GM19043 (cell line): ENCODE results near the gene PTH1R.

ENCODE experiments used
- ATAC-seq: cut with Tn5 transposase; IDR thresholded peaks from one replicate; pipeline ENCODE4 v1.9.1; 2021; ENCODE audit warnings: low read depth; ENCODE audit not compliant: unreplicated experiment

PTH1R gene

DNA sequence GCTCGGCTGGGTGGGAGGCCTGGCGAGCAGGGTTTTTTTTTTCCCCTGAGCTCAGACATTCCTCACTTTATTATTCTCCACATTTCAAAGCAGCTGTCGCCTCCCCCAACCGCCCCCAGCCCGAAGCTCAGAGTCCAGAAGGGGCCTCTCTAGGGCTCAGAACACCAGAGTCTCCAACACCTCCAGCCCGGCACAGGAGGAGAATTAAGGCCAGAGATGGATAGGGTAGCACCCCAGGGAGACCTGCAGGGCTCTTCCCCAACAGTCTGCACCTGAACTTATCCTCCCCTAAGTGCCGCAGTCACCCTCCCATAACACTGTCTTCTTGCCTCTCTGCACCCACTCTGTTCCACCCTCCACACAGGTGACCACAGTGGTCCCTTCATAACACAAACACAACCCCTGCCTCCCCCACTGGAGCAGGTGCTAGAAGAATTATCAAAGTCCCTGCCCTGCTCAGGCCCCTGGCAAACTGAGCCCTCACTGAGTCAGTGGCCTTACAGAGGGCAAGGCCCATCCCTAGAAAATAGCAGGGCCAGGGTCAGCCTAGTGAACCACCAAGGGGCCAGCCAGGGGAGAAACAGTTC, 28.4 kb upstream of the PTH1R start:
- ATAC-seq, result no peak

DNA sequence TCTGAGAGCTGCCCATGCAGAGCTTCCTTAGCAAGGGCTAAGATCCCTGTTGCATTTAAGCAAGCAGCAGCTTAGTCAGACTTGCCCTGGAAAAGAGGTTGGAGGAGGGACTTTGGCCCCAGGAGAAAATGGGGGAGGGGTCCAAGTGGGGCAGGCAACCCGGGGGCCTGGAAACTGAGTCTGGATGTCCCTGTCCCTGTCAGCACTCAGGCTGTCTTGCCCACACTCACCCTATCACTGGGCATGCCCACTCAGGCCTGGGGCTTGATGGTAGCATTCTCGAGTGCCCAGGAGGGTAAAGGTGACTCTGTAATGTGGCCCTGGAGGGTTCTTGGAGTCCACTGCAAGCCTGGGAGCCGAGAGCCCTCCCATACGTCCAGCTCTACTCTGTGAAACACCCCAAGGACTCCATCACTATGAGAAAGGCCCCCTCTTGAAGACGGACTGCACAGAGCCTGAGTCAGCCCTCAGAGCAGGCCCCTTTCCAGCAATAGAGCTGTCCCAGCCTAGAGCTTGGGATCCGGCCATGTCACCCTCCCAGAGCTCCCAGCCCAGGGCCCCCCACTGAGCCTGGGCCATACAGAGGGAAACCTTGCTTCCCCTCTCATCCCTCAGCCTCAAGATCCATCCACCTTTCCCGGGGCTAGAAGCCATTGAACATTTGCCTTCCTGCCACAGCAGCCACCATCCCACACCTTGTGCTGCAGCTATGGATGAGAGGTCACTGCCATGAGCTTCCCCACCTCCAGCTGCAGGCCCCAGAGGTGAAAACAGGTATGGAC, 27.6 kb upstream of the PTH1R start:
- ATAC-seq, result no peak

DNA sequence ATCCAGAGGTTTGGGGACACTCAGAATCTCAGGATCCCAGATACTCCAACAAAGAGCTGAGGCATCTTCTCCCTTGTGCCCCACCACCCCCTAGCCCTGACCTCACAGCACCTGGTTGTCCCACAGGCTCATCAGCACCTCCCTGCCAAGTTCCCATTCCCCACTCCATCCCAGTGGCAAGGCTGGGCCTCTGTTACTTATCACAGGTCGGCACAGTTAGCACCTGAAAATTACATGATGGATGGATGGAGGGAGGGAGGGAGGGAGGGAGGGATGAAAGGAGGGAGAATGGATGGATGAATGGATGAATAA, 27.1 kb upstream of the PTH1R start:
- no peak for ATAC-seq

DNA sequence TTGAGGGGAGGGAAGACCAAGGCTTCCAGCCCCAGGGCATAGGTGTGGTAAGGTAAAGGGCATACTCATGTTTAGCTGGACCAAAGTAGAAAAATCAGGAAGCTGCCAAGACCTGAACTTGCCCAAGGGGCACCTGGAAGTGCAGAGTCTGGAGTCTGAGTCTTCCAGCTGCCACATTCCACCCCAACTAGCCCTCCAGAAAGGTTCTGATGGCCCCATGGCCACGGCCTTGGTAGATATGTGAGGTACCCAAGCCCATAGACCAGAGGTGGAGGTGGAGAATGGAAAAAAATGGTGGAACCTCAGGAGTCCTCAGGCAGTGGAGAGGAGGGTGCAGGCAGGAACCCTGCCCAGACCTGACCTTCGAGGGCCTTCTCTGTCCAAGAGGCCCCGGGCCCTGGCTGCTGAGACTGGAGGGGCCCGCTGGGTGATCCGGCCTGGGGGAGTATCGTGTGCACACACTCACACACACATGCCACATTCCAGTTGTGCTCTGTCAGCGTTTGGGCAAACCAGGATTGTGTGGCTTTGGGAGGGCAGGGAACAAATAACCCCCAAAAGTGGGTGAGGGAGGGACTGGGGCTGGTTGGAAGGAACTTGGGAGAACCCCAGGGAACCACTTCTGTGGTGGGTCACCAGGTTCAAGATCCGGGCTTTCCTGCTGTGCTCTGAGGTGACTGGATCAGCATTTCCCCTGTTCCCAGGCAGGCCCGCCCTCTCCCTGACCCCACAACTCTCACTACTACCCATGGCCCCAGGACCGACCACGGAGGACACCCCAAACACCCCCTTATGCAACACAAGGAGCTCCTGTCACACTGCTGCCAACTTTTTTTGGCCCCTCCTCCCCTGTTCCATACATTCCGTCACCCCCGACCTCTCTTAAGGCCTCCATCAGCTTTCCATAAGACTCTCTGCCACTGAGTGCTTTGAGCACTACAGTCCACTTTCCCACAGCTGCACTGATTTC, 25.9 kb upstream of the PTH1R start:
- no peak for ATAC-seq

DNA sequence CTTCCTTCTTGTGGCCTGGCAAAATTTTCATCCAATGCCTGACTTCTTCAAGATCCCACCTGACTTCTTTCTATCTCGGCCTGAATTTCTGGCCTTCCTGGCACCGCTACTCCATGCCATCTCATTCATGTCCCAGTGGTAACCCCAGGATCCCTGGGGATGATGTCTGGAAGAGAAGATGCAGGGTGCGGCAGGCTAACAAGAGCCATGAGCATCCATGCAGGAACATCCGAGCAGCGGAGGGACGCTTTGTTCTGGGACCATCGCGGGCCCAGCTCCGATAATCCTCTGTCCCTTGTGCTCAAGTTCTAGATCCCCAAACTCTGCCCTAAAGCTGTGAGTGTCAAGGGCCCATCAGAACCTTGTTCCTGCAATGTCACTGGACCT, 25.2 kb upstream of the PTH1R start:
- ATAC-seq, result no peak

DNA sequence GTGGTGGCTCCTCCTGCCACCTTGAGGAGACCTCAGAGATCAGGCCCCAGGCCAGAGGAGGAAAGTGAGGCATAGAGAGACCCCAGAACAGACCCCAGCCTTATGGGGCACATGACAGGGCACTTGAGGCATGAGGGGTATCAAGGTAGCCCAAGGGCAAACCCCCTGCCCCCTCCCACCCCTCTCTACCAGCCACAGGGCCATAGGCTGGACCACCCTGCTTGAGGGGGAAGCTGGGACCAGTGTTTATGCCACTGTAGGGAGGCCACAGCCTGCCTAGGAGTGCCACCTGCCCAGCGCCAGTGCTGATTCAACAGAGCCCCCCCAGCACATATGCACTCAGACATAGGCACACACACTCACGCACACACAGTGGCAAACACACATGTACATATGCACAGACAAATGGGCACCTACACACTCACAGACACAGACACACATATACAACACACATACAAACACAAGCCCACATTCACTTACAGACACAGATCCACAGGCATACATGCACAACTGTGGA, 24.6 kb upstream of the PTH1R start:
- no peak for ATAC-seq

DNA sequence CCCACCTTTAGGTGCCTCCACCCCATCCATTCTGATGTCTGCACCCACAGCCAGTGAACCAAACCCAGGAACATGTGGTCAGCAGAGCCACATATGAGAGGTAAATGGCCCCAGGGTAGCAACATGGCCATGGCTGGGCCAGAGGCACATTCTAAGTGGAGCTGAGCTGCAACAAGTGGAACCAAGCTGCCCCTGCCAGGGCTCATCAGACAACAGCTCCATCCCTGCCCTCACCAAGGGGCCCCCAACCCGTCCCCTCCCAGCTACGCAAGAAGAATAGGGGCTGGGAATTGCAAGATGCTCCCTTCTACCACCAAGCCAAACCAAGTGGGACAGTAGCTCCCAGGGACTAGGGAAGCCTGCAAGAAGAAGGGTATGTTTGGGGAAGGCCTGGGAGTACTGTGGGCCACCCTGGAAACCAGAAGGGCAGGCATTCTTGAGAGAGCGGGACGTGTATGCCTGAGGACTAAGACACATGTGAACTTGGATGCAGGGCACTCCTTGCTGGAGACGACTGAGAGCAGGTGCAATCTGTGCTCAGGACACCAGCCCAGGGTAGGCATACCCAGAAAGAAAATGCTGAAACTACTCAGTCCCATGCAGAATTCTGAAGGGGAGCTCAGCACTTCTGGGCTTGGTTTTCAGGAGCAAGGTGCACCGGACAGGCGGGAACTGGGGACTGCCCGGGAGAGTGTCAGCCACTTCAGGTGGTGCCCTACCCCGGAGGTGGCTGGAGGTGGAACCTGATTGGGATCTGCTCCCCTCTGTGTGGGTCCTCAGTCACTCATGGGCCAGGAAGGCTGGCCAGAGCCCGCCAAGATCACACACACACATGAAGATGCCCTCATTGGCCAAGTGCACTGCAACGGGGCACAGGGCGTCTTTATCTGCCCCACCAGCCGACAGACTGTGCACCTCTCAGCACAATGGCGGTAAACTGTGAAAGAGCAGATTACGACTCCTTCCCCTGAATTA, 23.8 kb upstream of the PTH1R start:
- ATAC-seq, result no peak

DNA sequence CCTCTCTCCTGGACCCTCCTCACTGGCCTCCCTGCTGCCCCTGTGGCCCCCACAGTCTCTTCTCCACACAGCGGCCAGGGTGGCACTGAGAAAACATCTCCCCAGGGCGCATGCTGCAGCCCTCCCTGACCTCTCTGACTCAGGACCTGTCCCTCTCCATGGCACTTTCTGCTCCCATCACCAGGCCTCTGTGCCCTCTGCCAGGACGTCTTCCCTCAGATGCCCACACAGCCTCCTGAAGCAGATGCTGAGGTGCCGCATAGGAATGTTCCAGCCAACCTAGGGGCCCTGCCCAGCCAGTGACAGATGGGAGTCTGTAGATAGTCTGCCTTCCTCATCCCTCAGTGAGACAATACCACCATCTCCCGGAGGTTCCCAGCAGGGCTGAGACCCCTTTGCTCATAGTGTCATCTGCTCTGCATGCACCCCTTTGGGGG, 22.9 kb upstream of the PTH1R start:
- ATAC-seq, result no peak

DNA sequence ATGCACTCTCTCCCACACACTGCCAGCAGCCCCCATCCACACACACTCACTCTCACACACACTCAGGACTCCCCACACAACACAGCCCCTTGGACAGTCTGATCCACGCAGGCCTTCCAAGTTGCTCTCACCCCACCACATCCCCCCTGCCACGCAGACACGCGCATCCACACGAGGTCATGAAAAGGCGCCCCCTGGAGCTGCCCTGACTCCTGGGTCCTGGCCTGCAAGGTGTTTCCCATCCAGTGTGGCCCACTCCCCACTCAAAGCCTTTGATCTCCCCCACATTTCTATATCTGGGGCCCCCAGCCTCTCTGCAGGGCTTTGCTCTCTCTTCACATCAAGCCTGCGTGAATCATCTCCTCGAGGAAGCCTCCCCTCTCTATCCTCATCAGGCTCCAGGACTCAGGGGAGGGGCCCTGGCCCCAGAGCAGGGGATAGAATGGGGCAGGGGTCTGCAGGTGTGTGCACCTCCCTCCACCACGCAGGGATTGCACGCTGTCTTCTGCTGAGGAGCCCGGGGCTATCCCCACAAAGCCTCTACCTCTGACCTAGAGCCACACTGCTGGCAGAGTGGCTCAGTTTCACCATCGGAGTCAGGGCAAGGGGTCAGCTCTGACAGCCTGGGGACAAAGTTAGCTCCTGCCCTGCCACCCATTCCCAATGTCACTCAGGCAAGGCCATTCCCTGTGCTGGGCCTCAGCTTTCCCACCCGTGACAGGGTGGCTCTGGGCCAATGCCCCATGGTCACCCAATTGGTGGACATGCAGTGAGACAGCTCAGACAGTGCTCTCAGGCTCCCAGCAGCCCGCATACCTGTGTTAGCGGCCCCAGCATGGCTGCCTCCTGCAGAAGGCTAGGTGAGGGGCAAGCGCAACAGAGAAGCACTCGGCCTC, 20.7 kb upstream of the PTH1R start:
- no peak for ATAC-seq

DNA sequence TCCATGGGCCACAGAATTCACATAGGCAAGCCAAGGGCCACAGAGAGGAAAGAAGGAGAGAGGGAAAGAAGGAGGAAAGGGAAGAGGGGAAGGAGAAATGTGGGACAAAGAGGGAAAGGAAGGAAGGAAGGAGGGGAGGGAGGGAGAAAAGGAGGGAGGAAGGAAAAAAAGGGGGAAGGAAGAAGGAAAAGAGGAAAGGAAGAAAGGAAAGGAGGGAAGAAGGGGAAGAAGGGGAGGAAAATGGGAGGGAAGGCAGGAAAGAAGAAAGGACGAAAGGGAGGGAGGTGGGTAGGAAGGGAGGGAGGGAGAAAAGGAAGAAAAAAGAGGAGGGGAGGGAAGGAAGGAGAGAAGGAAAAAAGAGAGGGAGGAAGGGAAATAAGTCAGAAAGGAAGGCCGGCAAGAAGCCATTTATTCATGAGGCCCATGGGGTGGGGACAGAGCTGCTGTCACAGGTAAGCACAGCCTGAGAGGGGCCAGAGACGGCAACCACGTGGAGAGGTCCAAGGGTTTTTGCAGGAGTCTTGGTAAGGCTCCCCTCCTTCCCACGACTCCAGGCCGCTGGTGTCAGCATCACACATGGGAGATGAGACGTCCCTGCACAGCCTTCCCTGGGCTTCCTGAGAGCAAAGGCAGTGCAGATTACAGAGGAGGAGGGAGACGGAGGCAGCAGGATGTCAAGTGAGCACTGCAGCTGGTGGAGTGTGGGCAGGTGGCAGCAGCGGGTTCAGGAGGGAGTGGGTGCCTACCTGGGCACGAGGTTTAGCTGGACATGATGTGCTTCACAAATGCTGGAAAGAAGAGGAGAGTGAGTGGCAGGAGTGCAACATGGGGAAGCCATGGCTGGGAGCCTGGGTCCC, 19.8 kb upstream of the PTH1R start:
- ATAC-seq, result no peak

DNA sequence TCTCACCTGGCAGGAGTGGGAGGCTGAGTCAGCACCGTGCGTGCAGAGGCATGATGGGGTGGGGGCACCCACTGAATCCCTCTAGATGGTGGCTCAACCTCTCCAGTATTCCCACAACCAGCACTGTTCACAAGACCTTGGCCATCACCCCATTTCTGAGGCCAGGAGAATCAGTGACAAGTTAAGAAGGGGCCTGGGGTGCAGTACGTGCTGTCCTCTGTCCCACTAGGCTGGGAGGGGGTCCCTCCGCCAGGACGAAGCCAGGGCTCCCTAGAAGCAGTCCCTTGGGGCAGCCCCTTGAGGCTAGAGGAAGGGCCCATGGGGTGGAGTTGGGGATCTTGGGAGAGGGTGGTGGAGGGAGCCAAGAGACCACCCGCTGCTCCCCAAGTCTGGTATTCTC, 19.1 kb upstream of the PTH1R start:
- no peak for ATAC-seq

DNA sequence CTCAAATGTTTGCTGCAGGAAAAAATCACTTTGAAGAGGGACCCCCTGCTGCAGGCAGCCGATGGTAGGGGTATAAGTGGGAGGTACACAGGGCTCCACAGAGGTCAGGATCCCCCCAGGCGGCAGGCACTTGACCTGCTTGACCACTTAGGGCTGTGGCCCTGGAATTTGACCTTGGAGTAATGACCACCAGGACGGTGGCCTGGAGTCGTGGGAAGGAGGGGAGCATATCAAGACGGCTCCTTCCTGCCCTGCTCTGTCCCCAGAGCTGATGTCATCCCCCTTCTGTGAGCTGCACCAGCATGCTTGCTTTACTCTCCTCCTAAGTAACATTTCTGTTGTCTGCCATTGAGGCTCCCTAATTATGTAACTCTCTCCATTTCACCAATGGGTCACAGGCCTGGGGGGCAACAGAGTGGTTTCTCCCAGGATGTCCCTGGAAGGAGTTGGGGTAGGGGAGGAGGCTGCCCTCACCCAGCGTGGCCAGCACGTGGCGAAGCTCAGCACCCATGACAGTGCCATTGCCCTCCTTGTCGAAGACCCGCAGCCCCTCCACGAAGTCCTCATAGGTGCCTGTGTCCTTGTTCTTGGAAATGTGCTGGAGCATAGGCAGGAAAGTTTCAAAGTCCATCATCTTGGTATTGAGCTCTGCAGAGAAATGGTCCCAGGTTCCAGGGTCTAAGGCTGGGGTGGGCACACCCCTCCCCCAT, 18.4 kb upstream of the PTH1R start:
- no peak for ATAC-seq

DNA sequence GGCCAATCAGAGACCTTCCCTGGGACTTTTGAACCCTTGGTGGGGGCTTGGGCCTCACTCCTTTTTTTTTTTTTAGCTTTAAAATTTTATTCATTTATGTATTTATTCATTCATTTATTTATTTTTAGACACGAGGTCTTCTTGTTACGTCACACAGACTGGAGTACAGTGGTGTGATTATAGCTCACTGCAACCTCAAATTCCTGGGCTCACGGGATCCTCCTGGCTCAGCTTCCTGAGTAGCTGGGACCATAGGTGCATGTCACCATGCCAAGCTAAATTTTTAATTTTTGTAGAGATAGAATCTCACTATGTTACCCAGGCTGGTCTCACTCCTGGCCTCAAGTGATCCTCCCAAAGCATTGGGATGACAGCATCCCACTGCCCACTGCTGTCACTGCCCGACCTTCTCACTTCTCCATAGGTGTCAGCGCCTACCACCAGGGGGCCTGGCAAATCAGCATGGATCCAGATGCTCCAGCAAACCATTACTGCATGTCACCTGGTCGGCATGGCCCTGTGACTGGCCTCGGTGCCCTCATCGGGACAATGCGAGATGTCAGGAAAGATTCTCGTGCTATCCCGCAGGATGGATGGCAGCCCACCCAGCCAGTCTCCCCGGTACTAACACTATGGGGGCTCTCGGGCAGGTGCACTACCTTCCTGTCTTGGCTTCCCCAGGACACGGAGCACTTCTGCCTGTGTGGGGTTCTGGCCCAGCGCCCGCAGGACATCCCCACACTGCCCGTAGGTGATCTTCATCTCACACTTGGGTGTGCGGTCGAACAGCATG, 17.3 kb upstream of the PTH1R start:
- no peak for ATAC-seq

DNA sequence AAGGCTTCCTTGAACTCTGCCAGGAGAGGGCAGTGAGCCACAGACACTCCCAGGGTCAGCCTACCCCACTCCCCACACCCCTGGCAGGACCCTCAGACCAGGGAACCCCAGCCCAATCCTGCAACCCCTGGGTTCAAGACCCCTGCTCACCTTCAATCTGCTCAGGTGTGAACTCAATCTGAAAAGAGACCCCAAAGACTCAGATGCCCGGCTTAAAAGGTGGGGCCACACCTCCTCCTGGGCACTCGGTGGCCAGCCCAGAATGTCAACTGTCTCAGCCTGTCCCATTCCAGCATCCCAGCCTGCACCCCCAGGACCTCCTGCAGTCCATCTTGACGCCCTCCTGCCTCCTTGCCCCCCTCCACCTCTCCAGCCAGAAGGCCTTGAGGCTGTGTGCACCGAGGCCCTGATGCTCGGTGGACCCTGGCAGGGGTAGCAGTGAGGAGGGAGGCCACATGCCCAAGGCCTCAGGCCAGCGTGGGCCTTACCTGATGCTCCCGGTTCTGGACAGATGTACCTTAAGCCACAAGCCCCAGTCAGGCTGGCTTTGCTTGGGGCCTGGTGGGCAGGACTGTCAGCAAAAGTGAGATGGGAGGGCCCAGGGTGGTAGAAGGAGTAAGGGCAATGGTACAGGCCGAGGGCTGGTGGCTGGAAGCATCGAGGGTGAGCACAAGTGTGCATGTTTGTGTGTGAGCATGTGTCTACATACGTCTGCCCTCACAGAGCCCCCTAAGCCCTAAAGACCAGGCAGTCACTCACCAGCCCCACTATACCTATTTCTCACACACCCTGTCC, 16.5 kb upstream of the PTH1R start:
- no peak for ATAC-seq

DNA sequence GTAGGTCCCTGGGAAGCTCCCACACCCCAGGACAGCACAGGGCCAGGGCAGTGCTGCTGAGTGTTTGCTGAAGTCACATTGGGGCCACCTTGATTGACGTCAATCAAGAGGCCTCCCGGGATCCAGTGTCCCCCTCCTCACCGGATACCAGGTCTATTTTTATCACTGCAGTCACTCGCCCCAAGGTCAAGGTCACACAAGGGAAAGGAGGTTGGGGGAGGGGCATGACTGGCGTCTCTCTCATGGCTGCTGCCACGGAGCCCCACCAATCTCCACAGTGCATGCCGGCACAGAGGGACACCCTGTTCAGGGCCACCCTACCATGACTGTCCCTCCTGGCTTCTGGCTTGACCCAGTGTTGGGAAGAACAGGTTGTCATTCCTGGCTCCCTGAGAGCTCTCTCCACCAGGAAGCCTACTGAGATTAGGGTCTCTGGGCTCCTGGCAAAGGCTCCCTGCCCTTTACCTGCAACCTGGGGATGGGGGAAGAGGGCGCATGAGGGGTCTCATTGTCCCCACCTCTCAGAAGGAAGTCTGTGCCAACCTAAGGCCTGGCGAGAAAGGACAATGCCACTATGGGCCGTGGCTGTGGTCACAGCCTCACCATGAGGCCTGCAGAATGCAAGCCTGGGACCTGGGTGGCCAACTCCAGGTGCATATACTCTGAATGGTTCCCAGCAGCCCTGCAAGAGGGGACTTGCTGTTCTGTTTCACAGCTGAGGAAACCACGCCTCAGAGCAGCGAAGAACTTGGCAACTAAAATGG, 15.7 kb upstream of the PTH1R start:
- ATAC-seq, result no peak
